ENCODE results near the gene UNC5A.

UNC5A gene

DNA sequence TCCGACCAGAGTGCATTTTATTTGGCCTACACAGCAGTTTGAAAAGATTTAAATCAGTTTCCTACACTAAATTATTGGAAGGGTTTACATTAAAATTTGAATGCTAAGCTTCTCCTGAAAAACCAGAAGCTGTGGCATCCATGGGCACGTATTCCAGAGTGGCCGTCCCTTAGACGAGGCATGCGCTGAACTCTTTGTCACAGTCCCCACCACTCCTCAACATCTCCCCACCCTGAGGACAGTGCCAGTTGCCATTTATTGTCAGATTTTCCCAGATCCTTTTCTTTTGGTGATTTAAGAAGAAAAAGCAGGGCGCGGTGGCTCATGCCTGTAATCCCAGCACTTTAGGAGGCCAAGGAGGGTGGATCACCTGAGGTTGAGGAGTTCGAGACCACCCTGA lies 39.9 kb upstream of the UNC5A start:
- peaks cover 7% of the 10 kb centered on the region for H3K4me1 Mint-ChIP-seq

GRCh38 chr5:176771102-176771845 lies 39.1 kb upstream of the UNC5A start:
- Mint-ChIP-seq H3K36me3 (ENCODE audit: low read depth) (no peaks in the 10 kb centered on the region), H3K4me3 (no peak overlapping the region), H3K9me3 (peaks cover 2% of the 10 kb centered on the region), H3K27me3 (ENCODE audit: low read depth) (peaks cover 57% of the 10 kb centered on the region), H3K4me1 (peaks cover 7% of the 10 kb centered on the region), H3K27ac (no peak overlapping the region)
- TF ChIP-seq CTCF (IDR thresholded peaks at IDR 0.05; ENCODE audit: unreplicated experiment in 3 of 3): no peak

More for the DNA sequence above, 39.9 kb upstream of the UNC5A start:
- Mint-ChIP-seq H3K27ac (no peak overlapping the region), H3K9me3 (peaks cover 9% of the 10 kb centered on the region), H3K4me3 (no peak overlapping the region), H3K27me3 (ENCODE audit: low read depth) (peaks cover 57% of the 10 kb centered on the region), H3K36me3 (ENCODE audit: low read depth) (no peaks in the 10 kb centered on the region)
- TF ChIP-seq CTCF (IDR thresholded peaks at IDR 0.05; ENCODE audit: unreplicated experiment in 3 of 3): no peak

DNA sequence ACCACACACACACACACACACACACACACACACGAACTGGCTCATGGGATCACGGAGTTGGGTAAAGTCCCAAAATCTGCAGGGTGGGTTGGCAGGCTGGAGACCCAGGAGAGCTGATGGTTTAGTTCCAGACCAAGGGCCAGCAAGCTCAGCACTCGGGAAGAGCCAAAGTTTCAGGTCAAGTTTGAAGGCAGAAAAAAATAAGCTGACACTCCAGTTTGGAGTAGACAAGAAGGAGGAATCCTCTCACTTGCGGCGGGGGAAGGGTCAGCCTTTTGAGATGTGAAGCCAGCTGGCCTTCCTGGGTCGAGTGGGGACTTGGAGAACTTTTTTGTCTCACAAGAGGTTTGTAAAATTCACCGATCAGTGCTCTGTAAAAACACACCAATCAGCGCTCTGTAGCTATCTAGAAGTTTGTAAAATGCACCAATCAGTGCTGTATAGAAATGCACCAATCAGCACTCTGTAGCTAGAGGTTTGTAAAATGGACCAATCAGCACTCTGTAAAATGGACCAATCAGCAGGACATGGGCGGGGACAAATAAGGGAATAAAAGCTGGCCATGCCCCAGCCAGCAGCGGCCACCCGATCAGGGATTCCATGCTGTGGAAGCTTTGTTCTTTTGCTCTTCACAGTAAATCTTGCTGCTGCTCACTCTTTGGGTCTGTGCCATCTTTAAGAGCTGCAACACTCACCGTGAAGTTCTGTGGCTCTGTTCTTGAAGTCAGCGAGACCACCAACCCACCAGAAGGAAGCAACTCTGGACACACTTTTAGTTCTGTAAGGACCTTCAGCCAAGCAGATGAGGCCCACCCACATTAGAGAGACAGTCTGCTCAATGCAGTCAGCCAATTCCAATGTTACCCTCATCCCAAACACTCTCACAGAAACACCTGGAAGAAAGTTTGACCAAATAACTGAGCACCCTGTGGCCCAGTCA lies 37.8 kb upstream of the UNC5A start:
- Mint-ChIP-seq H3K27me3 (ENCODE audit: low read depth) (peaks cover 51% of the 10 kb centered on the region), H3K4me3 (no peak overlapping the region), H3K4me1 (peaks cover 7% of the 10 kb centered on the region), H3K36me3 (ENCODE audit: low read depth) (no peaks in the 10 kb centered on the region), H3K9me3 (no peaks in the 10 kb centered on the region), H3K27ac (no peak overlapping the region)
- no peak for TF ChIP-seq CTCF (IDR thresholded peaks at IDR 0.05; ENCODE audit: unreplicated experiment in 3 of 3)

DNA sequence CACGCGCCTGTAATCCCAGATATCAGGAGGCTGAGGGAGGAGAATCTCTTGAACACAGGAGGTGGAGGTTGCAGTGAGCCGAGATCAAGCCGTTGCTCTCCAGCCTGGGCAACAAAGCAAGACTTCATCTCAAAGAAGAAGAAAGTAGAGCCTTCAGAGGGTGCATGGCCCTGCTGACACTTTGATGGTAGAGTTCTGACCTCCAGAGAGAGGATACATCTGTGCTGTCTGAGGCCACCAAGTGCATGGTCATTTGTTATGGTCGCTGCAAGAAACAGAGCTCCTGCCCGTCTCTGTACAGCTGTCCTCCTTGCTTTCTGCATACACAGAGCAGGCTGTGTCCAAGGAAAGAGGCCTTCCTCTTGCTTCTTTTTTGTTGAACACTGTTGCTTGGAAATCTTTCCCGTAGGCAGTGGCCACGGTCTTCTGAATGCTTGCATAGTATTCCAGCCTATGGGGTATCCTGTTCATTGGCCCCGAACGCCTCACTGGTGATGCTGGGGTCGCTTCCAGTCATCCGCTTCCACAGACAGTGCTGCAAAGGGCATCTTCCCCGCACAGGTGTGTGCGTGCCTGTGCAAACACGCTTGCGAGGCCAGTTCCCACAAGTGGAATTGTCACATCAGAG lies 36.8 kb upstream of the UNC5A start:
- Mint-ChIP-seq H3K9me3 (no peaks in the 10 kb centered on the region), H3K4me3 (no peak overlapping the region), H3K36me3 (ENCODE audit: low read depth) (no peaks in the 10 kb centered on the region), H3K27ac (no peak overlapping the region), H3K27me3 (ENCODE audit: low read depth) (peaks cover 46% of the 10 kb centered on the region), H3K4me1 (peaks cover 7% of the 10 kb centered on the region)
- no peak for TF ChIP-seq CTCF (IDR thresholded peaks at IDR 0.05; ENCODE audit: unreplicated experiment in 3 of 3)

- Mint-ChIP-seq H3K27ac (no peak overlapping the region), H3K9me3 (no peaks in the 10 kb centered on the region)
Measured at GRCh38 chr5:176774216-176775171, 35.9 kb upstream of the UNC5A start.

More at GRCh38 chr5:176774216-176775171, 35.9 kb upstream of the UNC5A start:
- peaks cover 49% of the 10 kb centered on the region for H3K27me3 Mint-ChIP-seq (ENCODE audit: low read depth)
- peaks cover 7% of the 10 kb centered on the region for H3K4me1 Mint-ChIP-seq
- H3K4me3 Mint-ChIP-seq: no peak overlapping the region
- no peak for TF ChIP-seq CTCF (IDR thresholded peaks at IDR 0.05; ENCODE audit: unreplicated experiment in 3 of 3)
- no peaks in the 10 kb centered on the region for H3K36me3 Mint-ChIP-seq (ENCODE audit: low read depth)

Measured in nephron (organoid).